Epidermal melanocyte (primary cell): Measurements from ENCODE around the gene TGFBR3.

Experiments used
- DNase-seq: peaks from one replicate; pipeline ENCODE4 v3.0.0; 2011; ENCODE audit warnings: low spot score; ENCODE audit not compliant: insufficient read length

The TGFBR3 gene

DNA sequence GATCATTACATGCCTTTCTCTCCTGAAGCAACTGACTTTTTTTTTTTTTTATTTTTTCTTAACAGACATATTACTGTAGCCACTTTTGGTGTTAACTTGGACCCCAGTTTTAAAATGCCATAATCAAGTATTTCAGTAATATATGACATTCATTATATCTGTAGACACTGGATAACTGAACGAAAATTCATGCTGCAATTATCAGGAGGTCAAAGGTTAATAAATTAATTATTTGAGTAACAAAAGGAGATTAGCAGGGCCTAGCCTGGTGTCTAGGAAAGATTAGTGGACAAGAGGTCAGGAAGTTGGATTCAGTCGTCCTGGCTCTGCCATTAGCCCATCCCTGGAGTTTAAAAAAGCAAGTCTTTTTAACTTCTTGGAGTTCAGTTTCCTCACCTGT, 168.1 kb downstream of the TGFBR3 start:
- DNase-seq, result no peak

DNA sequence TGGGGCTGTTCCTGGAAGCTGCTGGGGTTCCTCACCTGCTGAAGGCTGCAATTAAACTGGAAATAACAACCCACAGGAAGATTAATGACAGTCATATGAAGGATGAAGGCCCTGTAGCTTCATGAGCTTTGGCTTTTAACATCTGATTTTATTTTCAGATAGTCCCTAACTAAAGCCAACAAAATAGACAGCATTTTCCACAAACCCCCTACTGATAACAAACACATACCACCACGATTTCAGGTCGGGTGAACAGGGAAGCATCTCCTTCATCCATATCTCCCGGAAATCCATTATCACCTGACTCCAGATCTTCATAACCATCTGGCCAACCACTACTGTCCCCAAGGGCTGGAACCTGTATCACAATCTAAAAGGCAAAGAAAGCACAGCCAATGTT, 169.6 kb downstream of the TGFBR3 start:
- DNase-seq, result no peak

DNA sequence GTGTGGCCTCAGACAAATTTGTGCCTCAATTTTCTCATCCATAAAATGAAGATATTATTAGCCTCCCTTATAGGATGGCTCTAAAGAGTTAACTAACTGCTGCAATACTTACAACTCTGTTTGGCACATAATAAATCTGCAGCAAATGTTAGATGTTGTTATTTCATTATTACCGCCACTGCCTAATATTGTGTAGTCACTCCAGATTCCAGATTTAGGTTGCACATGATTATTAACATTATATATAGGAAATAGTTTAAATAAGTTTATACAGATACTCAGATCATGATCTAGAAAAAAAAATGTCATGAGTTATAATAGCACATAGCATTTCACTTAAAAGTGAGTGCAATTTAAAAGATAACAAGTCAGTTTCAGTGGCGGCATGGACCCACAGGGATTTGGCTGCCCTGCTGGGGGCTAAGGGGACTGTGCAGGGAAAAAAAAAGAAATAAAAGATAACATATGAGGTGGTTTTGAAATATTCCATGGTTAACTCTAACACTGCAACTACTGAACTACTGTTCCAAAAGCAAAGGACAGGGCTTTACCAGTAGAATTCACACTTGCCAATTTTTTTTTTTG, 170.4 kb downstream of the TGFBR3 start:
- no peak for DNase-seq

DNA sequence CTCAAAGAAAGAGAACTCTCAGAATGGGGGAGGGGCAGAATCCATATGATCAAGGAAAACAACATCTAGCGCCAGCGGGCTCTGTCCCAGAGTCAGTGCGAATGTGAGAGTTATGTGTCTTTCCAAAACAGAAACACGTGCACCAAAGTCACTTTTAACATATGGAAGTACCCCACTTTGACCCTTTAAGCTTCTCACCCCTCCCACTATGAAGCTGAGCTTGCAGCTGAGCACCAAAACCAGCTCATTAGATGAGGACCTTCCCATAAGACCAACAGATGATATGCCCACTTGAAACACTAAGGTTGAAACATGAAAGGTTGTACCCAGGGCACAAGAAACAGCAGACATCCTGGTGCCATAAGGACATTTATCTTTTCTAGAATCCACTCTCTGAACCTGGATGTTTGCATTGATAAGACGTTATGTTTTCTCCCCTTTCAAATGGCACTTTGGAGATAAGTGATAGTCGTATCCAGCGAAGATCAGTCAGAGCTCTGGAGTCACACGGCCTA, 171.0 kb downstream of the TGFBR3 start:
- DNase-seq, result no peak

DNA sequence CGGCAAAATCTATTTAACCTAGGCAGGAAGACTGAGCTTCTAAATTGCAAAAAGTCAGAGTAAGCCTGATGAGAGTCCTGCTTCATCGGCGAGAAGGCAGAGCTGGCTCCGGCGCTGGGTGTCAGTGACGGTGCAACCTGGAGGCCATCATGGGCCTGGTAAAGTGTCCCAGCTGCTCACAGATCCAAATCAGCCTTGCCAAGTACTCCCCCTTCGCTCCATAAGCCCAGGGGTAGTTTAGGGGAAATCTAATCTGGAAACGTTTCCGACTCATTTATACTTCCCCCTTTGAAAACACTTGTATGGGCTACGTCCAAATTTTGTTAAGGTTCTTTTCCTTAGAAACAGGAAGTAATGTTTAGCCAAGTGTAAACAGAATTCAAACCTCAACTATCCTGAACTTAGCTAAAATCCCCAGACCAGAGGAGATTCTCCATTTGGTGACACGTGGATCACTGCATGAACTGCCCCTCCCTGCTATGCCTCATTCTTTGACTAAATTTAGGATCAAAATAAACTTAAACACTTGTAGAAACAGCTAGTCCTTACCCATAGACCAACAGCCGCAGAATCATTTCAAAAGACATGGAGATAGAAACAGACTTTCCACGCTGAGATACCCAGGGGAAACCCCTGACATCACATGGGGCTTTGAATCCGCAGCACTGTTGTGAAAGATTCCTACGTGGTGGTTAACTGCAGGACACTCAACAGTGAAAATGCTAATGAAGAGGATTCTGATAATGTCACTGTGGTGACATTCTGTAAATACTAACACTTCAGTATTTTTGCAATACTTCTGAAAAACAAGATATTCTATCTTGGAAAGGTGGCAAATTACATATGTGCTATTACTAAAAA, 172.7 kb downstream of the TGFBR3 start:
- no peak for DNase-seq

DNA sequence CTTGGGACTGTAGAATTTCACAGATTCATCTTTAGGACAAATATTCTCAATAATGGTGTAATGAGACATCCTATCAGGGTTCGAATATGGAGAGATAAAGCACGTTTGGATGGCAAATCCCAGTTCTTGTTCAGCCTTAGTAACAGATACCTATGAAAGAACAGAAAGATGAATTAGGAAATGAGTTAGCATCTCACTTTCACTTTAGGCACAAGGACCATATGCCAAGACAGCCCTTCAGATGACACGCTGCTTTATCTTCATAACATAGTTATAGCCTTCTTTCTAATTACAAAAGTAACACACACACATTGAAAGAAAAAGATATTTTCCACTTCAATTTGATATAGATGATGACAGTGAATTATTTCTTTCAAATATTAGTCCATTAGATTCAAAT, 173.6 kb downstream of the TGFBR3 start:
- DNase-seq, result no peak

DNA sequence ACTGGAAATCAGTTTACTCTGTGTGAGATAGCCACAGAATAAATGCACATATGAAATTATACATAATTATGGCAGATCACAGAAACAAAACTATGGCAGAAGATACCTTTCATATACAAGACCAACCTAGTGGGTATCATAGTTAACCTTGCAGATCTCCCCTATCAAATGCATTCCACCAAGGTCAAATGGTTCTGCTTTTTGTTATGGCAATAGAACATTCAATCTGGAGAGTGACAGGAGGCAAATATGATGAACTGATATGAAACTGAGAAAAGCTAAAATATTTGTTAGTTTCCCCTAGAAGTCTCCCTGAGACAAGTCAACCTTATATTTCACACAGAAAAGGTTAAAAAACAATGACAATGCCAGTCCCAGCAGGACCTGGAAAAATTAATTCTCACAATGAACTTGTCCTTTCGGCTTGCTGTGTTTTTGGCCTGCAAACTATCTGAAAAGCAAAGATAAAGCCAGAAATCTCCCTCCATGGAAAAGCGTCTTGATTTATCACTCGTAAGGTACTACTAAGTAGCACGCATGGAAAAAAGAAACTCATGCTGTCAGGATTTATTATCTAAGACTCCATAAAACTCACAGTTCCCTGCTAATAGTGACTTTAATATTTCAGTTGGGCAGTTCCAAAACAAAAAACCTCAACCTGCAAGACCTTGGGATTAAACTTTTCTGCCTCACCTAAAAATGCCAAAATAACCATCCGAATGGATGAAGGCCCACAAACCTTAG, 174.3 kb downstream of the TGFBR3 start:
- DNase-seq, result no peak

DNA sequence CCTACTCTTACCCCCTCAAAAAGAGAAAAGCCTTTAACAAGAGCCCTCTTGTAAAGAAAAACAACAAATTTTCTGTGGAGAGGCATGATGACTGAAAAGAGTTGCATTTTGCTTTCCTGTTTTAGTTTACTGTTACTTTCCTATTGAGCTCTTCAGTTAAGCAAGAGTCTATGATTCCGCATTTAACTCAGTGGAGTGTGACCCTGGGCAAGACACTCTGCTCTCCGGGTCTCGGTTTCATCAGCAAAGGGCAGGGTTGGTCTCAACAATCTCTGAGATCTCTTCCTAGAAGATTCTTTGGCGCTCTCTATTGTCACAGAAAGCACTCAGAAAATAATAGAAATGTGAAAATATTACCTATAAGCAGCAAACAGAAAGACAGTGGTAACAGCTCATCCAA, 175.7 kb downstream of the TGFBR3 start:
- DNase-seq, result no peak

DNA sequence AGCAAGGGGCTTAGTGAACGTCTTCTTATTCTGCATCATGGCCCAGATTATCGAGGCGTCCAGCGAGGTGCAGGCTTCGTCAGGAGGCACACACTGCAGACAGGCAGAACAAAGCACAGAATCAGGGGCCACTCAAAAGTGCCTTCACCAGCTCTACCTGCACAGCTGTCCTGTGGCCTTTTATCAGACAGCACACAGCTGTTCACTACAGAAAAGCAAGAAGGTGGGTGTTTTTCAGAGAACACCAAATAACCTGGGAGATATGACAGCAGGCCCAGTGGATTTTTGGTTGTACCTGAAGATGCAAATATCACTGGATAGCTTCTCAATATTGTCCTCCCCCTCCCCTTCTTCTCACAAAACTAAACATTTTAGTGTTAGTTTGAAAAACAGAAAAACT, 177.3 kb downstream of the TGFBR3 start:
- DNase-seq, result no peak

DNA sequence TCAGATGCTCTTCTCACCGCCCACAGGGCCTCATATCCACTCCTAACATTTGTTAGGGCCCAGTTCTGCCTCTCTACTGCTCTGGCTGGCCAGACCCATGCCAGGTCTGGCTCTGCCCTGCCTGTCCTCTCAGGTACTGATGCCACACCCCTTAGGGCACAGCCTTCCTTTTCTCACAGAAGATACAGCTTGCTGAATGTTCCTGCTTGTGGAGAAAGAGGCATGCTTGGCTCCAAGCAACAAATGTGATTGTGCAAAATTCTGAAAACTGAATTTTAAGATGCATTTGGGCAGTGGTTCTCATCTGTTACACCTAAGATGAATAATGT, 178.1 kb downstream of the TGFBR3 start:
- DNase-seq, result no peak

DNA sequence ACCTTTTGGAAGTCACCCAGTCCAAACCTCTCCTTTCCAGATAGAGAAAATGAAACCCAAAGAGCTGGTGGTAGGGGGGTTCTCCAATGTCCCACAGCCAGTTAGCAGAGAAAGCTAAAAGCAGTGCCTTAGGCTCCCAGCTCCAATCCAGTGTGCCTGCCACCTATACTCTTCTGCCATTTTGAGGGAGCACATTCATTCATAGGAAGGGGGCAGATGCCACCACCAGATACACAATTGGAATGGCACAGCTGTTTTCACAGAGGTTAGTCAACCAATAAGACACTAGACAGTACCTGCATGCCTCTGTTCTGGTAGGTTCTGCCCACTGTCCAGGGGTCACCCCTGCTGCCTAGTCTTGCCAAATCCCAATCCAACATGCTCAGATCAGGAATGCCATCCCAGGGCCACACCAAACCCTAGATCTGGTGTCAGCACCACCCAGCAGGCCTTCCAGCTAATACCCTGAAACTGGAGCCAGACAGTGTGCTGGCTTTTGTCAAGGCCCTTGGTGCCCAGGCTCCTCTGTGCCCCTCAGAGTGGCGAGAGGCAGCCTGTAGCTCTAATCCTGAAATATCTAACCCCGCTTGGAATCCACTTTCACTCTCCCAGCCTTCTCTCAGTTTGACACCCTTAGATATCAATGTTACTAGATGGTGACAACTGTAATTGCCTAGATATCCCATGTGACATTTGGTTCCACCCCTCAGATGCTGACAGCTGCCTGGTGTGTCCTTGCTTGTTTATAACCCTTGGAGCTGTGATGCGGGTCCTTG, 178.6 kb downstream of the TGFBR3 start:
- DNase-seq, result no peak

DNA sequence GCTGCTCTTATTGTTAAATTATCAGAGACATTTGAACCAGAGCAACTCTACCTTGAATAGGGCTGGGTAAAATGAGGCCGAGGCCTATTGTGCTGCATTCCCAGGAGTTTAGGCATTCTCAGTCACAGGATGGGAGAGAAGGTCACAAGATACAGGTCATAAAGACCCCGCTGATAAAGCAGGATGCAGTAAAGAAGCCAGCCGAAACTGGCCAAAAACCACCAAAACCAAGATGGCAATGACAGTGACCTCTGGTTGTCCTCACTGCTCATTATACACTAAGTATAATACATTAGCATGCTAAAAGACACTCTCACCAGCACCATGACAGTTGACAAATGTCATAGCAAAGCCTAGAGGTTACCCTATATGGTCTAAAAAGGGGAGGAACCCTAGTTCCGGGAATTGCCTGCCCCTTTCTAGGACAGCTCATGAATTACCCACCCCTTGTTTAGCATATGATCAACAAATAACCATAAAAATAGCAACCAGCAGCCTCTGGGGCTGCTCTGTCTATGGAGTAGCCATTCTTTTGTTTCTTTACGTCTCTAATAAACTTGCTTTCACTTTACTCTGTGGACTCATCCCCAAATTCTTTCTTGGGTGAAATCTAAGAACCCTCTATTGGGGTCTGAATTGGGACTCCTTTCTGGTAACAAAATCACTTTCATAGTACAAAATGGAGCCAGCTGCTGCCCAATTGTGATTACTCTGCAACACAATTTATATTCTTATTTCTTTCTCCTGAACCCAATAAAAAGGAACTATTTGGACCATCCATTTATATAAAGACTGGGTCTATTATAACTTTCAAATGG, 179.6 kb downstream of the TGFBR3 start:
- no peak for DNase-seq

DNA sequence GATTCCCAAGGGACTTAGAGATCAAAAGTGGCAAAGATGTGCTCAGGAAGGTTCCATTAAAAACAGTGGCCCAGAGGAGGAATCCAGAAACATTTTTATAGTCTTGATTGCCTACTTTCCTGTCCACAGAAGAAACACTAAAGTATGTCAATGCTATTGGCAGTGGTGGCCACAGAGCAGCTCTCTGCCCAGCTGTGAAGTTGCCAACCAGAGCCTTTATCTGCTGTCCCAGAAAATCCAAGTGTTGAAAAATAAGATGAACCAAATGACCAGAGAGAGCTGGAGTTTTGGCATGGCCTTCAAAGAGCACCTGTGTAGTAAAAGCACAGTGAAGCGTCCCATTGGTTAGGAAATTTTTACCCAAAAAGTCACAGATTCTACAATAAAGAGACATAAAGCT, 181.2 kb downstream of the TGFBR3 start:
- no peak for DNase-seq

DNA sequence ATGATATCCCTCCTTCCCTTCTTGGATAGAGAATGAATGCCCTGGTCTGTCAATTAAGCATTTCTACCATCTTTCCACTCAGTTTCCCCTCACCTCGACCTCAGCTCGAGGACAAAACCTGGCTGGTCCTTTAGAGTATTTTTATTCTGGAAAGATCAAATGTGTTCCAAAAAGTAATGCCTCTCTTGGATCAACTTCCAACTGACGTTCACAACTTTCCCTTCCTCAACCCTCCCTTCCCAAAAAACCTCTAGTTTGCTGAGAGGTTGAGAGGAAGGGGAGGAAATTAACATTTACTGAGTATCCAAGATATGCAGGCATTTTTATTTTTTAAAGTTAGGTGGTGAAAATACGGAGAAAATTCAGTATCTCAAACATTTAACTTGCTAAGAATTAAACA, 182.9 kb downstream of the TGFBR3 start:
- no peak for DNase-seq

DNA sequence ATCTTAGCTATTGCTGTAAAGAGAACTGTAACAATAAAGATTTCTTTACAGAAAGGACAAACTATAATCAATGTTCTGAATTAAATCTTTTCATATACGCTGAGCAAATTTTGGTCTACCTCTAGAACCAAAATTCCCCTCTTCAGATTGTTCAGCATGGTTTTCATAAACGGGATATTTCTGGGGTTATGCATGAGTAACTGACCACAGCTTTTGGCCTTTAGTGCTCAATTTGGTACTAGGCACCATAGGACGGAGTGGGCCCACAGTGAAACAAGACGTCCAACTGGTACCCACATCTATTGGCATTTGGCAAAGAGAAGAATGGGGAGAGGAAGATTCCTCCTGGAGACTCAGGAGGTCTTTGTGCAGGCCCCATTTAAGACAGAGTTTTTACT, 184.5 kb downstream of the TGFBR3 start:
- DNase-seq, result no peak

DNA sequence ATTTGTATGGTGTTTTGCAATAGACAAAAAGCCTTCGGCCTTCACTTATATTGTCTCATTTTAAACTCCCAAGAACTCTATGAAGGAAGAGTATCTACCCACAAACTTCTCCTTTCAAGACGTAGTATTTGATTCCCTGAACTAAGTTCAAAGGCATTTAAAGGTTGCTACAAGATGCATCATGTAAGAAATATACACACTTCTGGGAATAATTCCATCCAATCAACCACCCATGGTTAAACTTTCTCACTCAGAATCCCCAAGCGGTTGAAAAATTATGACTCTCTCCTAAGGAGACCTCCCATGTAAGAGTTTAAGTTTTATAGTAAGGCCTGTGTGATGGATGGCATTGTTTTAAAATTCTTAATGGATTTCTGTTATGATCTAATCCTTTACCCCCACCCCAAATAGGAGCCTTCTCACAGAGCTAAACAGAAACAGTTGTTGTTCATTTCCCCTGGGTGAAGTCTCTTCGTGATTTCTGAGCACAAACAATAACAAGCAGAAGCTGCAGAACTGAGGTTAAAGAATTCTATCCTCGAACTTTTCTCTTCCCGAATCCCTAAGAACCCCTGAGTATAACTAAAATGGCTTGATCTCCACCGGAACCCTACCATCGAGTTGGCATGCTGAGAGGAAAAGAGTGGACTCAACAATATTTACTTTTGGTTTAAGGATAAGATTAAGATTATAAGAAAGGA, 185.0 kb downstream of the TGFBR3 start:
- DNase-seq, result no peak

DNA sequence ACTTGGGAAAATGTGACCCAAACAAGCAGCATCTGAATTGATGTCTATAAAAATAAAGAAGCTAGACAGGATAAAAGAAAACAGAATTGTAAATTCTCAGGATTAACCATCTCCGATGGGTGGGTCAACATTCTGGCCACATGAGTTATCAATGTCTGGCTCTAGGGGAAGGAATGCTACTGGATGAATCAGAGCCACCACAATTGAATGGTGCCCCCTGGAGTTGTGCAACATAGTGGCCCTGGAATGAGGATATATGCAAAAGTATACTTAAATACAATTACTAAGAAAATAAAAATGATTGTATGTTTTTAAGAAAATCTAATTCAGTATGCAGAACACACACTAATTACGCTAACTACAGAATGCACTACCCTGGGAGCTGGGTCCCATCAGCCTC, 185.6 kb downstream of the TGFBR3 start:
- no peak for DNase-seq

DNA sequence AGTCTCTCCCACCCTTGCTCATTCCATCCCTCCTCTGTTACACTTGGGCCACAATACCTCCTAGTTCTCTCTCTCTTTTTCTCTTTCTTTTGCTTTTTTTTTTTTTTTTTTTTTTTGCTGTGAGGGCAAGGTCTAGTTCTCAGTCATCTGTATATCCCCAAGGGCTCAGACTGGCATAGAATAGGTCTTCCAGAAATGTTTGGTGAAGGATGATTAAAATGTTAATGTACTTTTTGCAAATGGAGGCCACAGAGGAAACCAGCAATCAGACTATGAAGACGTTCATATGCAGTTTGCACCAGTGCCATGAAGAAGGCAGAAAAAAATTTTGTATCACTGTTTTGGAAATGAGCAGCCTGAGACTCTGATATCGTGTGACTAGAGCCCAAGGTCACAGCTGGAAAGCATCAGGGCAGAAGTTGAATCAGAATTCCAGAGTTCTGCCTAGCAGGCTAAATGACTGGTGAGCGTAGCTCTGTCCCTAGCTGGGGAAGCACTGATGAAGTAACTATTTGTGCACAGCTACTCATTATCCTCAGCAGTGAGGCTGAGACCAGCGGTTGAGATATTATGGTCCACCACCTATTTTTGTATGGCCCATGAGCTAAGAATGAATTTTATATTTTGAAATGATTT, 186.5 kb downstream of the TGFBR3 start:
- DNase-seq, result no peak

DNA sequence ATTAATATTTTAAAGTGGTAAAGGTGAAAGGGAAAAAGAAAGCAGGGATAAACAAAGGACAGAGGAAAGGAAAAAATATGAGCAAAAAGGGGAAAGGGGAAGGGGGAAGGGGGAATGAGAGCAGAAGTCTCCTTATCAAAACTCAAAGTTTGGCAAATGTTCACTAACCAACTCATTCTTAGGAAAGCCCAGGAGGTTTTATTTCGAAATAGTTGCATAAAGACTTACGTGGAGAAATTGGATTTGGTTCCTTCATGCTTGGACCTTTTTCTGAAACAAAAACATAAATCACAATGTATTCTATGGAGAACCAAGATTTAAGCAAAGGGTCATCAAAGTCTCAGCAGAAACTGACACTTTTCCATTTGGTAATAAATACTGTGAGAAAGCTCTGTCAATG, 188.1 kb downstream of the TGFBR3 start:
- no peak for DNase-seq

DNA sequence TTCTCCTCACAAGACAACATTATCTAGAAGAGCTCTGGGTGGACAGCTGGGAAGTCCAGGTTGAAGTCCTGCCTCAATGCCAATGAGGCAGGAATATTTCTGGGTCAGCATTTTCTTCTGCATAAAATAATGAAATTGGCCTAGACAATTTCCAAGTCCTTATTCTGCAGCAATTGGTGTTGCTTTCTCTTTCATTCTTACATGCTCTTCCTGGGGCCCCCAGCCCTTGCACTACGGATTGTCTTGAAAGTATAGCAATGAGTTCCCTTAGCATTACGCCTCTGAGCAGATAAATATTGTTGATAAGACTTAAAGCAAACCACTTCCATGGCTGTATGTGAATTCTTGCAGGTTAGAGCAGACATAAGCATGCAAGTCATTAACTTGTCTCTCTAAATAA, 188.5 kb downstream of the TGFBR3 start:
- DNase-seq, result no peak
